K562 (cell line): ENCODE results near the gene P3H4. TPM values are rescaled to one million over a fixed set of nuclear protein-coding genes. Genes with fewer than 3 reads are reported as not detected.

Experiments used
- ATF1 ChIP-seq, 2 experiments: fragments of 450-650 bp in 1 of 2; IDR thresholded peaks; 2 replicates each; pipeline ENCODE4 v1.6.1; 2016; ENCODE audit warnings: missing compliant biosample characterization in 1 of 2, missing genetic modification characterization in 1 of 2
- C11orf30 ChIP-seq: fragments of 450-650 bp; IDR thresholded peaks from 2 replicates; pipeline ENCODE4 v1.6.1; 2016; ENCODE audit warnings: low read depth, mild to moderate bottlenecking
- GTF3C2 ChIP-seq: IDR thresholded peaks from 3 replicates; pipeline ENCODE4 v1.6.1; 2011; ENCODE audit warnings: borderline replicate concordance, mild to moderate bottlenecking, moderate library complexity; ENCODE audit not compliant: insufficient read length; ENCODE audit errors: extremely low read depth
- KDM5B ChIP-seq: fragments of 200-600 bp; sonication (generic); IDR thresholded peaks from 2 replicates; pipeline ENCODE4 v1.6.1; 2012; ENCODE audit warnings: low read depth, mild to moderate bottlenecking, moderate library complexity, low read length, control low read depth, inconsistent platforms; ENCODE audit not compliant: insufficient replicate concordance
- MAZ ChIP-seq, 2 experiments: fragments of 450-650 bp in 1 of 2; sonication (generic) in 1 of 2; formaldehyde crosslinking; IDR thresholded peaks in 1 of 2; conservative IDR thresholded peaks in 1 of 2; 2 replicates each; pipeline versions ENCODE4 v1.4.0 to v1.5.0; 2020; ENCODE audit warnings: mild to moderate bottlenecking in 1 of 2, missing genetic modification reagents in 1 of 2
- MIER1 ChIP-seq: fragments of 450-650 bp; IDR thresholded peaks from 2 replicates; pipeline ENCODE4 v1.6.1; 2016; ENCODE audit warnings: antibody characterized with exemption, mild to moderate bottlenecking, low read depth
- PHF8 ChIP-seq: fragments of 200-600 bp; sonication (generic); IDR thresholded peaks from 2 replicates; pipeline ENCODE4 v1.6.1; 2012; ENCODE audit warnings: mixed run types, mild to moderate bottlenecking, inconsistent platforms, low read length, moderate library complexity, borderline replicate concordance
- POLR2AphosphoS2 ChIP-seq: IDR thresholded peaks from 2 replicates; pipeline ENCODE4 v1.6.1; 2012; ENCODE audit warnings: low read length, improper control_type of control experiment
- SAP30 ChIP-seq: fragments of 200-600 bp; sonication (generic); IDR thresholded peaks from 2 replicates; pipeline ENCODE4 v1.6.1; 2012; ENCODE audit warnings: borderline replicate concordance, low read depth, mild to moderate bottlenecking, moderate library complexity, low read length, control low read depth, inconsistent platforms; ENCODE audit not compliant: insufficient read depth, poor library complexity, severe bottlenecking
- SMAD1 ChIP-seq: fragments of 150-350 bp; IDR thresholded peaks from 2 replicates; pipeline ENCODE4 v1.6.1; 2014; ENCODE audit warnings: low read length, low read depth; ENCODE audit not compliant: partially characterized antibody
- ZC3H4 ChIP-seq: sonication (generic); formaldehyde crosslinking; IDR thresholded peaks from 2 replicates; pipeline ENCODE4 v1.9.0; 2021; ENCODE audit warnings: missing genetic modification reagents, borderline replicate concordance
- ZKSCAN8 ChIP-seq: fragments of 200-800 bp; sonication (Bioruptor generic); IDR thresholded peaks from 2 replicates; pipeline ENCODE4 v1.6.1; 2016; ENCODE audit warnings: missing genetic modification characterization, missing compliant biosample characterization
- ZNF311 ChIP-seq: fragments of 250-450 bp; sonication (Bioruptor Pico); IDR thresholded peaks from 2 replicates; pipeline ENCODE4 v1.4.0; 2020; ENCODE audit warnings: mild to moderate bottlenecking, moderate library complexity
- polyA plus RNA-seq, 8 experiments: library from polyadenylated mRNA; depleted of rRNA in 4 of 8; stranded (reverse) in 5 of 8; unstranded in 3 of 8; fragments of >200 nt; fragmentation: Nextera tagmentation in 2 of 8; fragmentation: Illumina TruSeq in 1 of 8; extraction: Ambion mirVana in 2 of 8; extraction: Trizol in 1 of 8; gene quantifications; 2 replicates each; pipeline versions ENCODE4 v1.2.1 to v1.2.3, GENCODE V29; 2011 to 2014; ENCODE audit warnings: inconsistent platforms in 1 of 8, missing spikeins in 1 of 8
- total RNA-seq, 7 experiments: library from RNA; depleted of rRNA in 6 of 7; stranded (reverse); fragments of >200 nt in 6 of 7; fragmentation: Illumina TruSeq in 2 of 7; extraction: Trizol in 2 of 7; gene quantifications; 2 replicates each; pipeline versions ENCODE4 v1.2.1 to v1.2.3, GENCODE V29; 2011 to 2021; ENCODE audit warnings: low replicate concordance in 1 of 7
- TF ChIP-seq, protein P1 (sequence below): fragments of 250-450 bp; sonication (Bioruptor Pico); IDR thresholded peaks from 2 replicates; pipeline ENCODE4 v1.4.0; 2020; ENCODE audit warnings: mild to moderate bottlenecking, moderate library complexity
- TF ChIP-seq, protein P2 (sequence below): fragments of 450-650 bp; conservative IDR thresholded peaks from 2 replicates; pipeline ENCODE4 v1.6.1; 2016; ENCODE audit warnings: missing genetic modification characterization, low read depth, mild to moderate bottlenecking, control low read depth, missing compliant biosample characterization

The P3H4 gene
- total and polyA plus RNA-seq, 9 of the 15 experiments (the other 6 are each of a cell fraction or from before 2014, with no cell fraction given): 0.10 to 3.7 (median 1.0) TPM

- TF ChIP-seq ZNF311: no peak
- TF ChIP-seq PHF8: peak; percentile 64; the same call in 1 of the 2 replicates
- TF ChIP-seq KDM5B: peak; percentile 81
- TF ChIP-seq, protein P1, sequence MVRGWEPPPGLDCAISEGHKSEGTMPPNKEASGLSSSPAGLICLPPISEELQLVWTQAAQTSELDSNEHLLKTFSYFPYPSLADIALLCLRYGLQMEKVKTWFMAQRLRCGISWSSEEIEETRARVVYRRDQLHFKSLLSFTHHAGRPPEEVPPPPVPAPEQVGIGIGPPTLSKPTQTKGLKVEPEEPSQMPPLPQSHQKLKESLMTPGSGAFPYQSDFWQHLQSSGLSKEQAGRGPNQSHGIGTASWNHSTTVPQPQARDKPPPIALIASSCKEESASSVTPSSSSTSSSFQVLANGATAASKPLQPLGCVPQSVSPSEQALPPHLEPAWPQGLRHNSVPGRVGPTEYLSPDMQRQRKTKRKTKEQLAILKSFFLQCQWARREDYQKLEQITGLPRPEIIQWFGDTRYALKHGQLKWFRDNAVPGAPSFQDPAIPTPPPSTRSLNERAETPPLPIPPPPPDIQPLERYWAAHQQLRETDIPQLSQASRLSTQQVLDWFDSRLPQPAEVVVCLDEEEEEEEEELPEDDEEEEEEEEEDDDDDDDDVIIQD (CRISPR knock-in tag): no peak
- TF ChIP-seq GTF3C2: no peak
- no peak for TF ChIP-seq C11orf30
- TF ChIP-seq, protein P2, sequence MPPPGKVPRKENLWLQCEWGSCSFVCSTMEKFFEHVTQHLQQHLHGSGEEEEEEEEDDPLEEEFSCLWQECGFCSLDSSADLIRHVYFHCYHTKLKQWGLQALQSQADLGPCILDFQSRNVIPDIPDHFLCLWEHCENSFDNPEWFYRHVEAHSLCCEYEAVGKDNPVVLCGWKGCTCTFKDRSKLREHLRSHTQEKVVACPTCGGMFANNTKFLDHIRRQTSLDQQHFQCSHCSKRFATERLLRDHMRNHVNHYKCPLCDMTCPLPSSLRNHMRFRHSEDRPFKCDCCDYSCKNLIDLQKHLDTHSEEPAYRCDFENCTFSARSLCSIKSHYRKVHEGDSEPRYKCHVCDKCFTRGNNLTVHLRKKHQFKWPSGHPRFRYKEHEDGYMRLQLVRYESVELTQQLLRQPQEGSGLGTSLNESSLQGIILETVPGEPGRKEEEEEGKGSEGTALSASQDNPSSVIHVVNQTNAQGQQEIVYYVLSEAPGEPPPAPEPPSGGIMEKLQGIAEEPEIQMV (tag): peak; percentile 84; the same call in 1 of the 2 replicates
- TF ChIP-seq MAZ (CRISPR knock-in tag; conservative IDR thresholded peaks at IDR 0.05 in 1 of 2, IDR thresholded peaks at IDR 0.05 in 1 of 2): peak in 1 of 2 experiments; percentile 69; a peak in 2 of 4 replicates
- TF ChIP-seq SMAD1: peak; percentile 30
- TF ChIP-seq SAP30: no peak
- no peak for TF ChIP-seq ATF1 (CRISPR knock-in tag; IDR thresholded peaks at IDR 0.05)
- peak; percentile 79 for TF ChIP-seq ATF1 (tag; IDR thresholded peaks at IDR 0.05)
- no peak for TF ChIP-seq POLR2AphosphoS2
- no peak for TF ChIP-seq MIER1
- no peak; the same call in 1 of the 2 replicates for TF ChIP-seq ZC3H4
- TF ChIP-seq ZKSCAN8 (CRISPR knock-in tag): no peak
Observed at GRCh38 chr17:41786227-41787020, 25.3 kb downstream of the P3H4 start, which contains the start of gene JUP (continued).
